ENCODE measurements around the gene NAT14. TPM values are rescaled to one million over a fixed set of nuclear protein-coding genes. Genes with fewer than 3 reads are reported as not detected.

Gene NAT14
- polyA plus RNA-seq, 1 of the 3 experiments (the other 2 are of a cell fraction), result 89.9 TPM

DNA sequence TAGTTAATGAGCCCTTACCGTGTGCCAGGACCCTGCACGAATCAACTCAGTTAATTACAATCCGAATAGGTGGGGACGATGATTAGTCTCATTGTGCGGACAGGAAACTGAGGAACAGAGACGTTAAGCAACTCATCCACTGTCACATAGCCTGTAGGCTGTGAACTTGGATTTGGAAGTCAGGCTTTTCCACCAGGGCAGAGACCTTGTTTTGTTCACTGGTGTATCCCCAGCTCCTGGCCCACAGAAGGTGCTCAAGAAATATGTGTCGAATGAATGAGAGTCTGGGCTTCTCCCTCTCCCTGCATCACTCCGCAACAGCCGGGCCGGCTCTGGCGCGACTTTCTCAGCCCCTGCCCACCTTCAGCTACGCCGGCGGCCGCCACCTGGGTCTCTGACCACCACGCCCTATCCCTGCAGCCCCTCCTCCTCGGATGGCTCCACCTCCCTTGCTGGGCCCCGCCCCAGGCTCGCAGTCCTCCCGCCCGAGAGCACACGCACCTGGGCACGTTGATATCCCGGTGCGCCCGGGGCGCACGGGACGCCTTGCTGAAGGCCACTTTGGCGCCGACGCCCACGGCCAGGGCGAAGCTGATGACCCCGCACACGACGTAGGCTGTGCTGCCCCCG is 43.2 kb upstream of the NAT14 start:
- TF ChIP-seq ELF1 (IDR thresholded peaks at IDR 0.05) (no peak), TCF12 (IDR thresholded peaks at IDR 0.05) (no peak), CHD2 (IDR thresholded peaks at IDR 0.05; ENCODE audit: low read length, partially characterized antibody) (no peak), EZH2phosphoT487 (IDR thresholded peaks at IDR 0.05; ENCODE audit: borderline replicate concordance, low read depth) (no peak), MEF2A (IDR thresholded peaks at IDR 0.05; ENCODE audit: borderline replicate concordance, low read depth) (no peak), GABPA (IDR thresholded peaks at IDR 0.05; ENCODE audit: low read depth) (no peak), TAF1 (IDR thresholded peaks at IDR 0.05; ENCODE audit: borderline replicate concordance, low read depth, low read length) (no peak), MXI1 (IDR thresholded peaks at IDR 0.05; ENCODE audit: low read depth, low read length) (no peak), NFIC (IDR thresholded peaks at IDR 0.05; ENCODE audit: borderline replicate concordance) (no peak), TEAD4 (IDR thresholded peaks at IDR 0.05; ENCODE audit: borderline replicate concordance, insufficient read depth) (no peak)
- TF ChIP-seq, protein P1, sequence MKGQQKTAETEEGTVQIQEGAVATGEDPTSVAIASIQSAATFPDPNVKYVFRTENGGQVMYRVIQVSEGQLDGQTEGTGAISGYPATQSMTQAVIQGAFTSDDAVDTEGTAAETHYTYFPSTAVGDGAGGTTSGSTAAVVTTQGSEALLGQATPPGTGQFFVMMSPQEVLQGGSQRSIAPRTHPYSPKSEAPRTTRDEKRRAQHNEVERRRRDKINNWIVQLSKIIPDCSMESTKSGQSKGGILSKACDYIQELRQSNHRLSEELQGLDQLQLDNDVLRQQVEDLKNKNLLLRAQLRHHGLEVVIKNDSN (IDR thresholded peaks at IDR 0.05; ENCODE audit: borderline replicate concordance, low read depth), result no peak
- Histone ChIP-seq H2AFZ (ENCODE audit: low read depth) (no peak overlapping the region), H3K9ac (no peak overlapping the region), H3K27me3 (ENCODE audit: insufficient read depth) (peaks cover 53% of the 10 kb centered on the region), H3K36me3 (replicated peaks in 1 of 2; ENCODE audit: control insufficient read depth in 1 of 2, insufficient read depth in 2 of 2, low read length in 1 of 2) (no peaks in the 10 kb centered on the region), H3K9me2 (no peaks in the 10 kb centered on the region), H3K4me2 (no peak overlapping the region), H4K20me1 (ENCODE audit: insufficient read depth) (no peaks in the 10 kb centered on the region), H3K27ac (ENCODE audit: low read depth in 2 of 2, low read length in 1 of 2) (no peak overlapping the region), H3K4me3 (ENCODE audit: low read depth in 2 of 2, low read length in 1 of 2) (no peak overlapping the region), H3K4me1 (ENCODE audit: control insufficient read depth in 1 of 2, insufficient read depth in 2 of 2, low read depth in 1 of 2, low read length in 1 of 2) (peaks cover 0 to 6% of the 10 kb centered on the region in 2 experiments; a peak in 1 of 4 replicates), H3F3A (replicated peaks; ENCODE audit: insufficient read depth) (peaks cover 2% of the 10 kb centered on the region), H3K9me3 (no peaks in the 10 kb centered on the region), H3K79me2 (ENCODE audit: insufficient read depth) (no peaks in the 10 kb centered on the region)
- POLR2A ChIA-PET, result no interaction called here
- DNase-seq, result no peak
- CTCF ChIA-PET, result interaction anchor here (1.0 to 2.8 kb wide), 6 partner anchors 24 to 301 kb away, joined by 3 to 13 read pairs (median 6); no protein-coding TSS in a partner anchor
- WGBS (ENCODE audit: low lambda C conversion rate), result 9% methylated on average over 17 of the region's 39 CpGs

DNA sequence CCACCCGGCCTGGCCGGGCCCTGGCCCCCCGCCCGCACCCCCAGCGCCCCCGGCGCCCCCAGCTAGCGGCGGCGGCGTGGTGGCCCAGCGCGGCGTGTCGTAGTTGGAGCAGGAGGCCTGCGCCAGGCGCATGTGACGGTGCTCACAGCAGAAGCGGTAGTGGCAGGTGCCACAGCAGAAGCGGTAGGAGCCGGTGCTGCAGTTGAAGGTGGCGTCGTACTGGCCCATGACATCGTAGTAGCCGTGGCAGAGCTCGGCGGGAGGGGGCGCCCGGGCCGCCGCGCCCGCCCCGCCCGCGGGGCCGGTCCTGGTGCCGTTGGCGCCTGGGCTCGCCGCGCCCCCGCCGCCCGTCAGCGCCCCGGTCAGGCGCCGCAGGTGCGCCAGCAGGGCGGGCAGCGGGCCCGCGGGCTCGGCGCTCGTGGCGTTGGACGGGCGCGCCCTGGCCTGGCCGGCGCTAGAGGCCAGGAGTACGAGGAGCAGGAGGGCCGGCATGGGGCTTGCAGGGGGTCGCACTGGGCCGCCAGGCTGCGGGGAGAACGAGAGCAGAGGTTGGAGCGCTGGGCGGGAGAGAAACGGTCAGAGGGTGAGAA is 42.5 kb upstream of the NAT14 start:
- no peaks in the 10 kb centered on the region for H3K9me2 ChIP-seq
- no peak overlapping the region for H3K9ac ChIP-seq
- no peaks in the 10 kb centered on the region for H3K36me3 ChIP-seq (replicated peaks in 1 of 2; ENCODE audit: control insufficient read depth in 1 of 2, insufficient read depth in 2 of 2, low read length in 1 of 2)
- H3K4me1 ChIP-seq (ENCODE audit: control insufficient read depth in 1 of 2, insufficient read depth in 2 of 2, low read depth in 1 of 2, low read length in 1 of 2), result peaks cover 0 to 6% of the 10 kb centered on the region in 2 experiments; a peak in 1 of 4 replicates
- no peak overlapping the region for H3K4me3 ChIP-seq (ENCODE audit: low read depth in 2 of 2, low read length in 1 of 2)
- peaks cover 59% of the 10 kb centered on the region for H3K27me3 ChIP-seq (ENCODE audit: insufficient read depth)
- no peak overlapping the region for H3K27ac ChIP-seq (ENCODE audit: low read depth in 2 of 2, low read length in 1 of 2)
- DNase-seq, result peak; percentile 59
- no peak for TF ChIP-seq TEAD4 (IDR thresholded peaks at IDR 0.05; ENCODE audit: borderline replicate concordance, insufficient read depth)
- no peak for TF ChIP-seq MEF2A (IDR thresholded peaks at IDR 0.05; ENCODE audit: borderline replicate concordance, low read depth)
- TF ChIP-seq EZH2phosphoT487 (IDR thresholded peaks at IDR 0.05; ENCODE audit: borderline replicate concordance, low read depth), result no peak
- no peak for TF ChIP-seq POLR2AphosphoS5 (IDR thresholded peaks at IDR 0.05; ENCODE audit: low read depth, low read length)
- no peak for TF ChIP-seq EP300 (IDR thresholded peaks at IDR 0.05; ENCODE audit: borderline replicate concordance in 1 of 2, low read depth in 1 of 2, low read length in 1 of 2)
- no peak for TF ChIP-seq MXI1 (IDR thresholded peaks at IDR 0.05; ENCODE audit: low read depth, low read length)
- no peak for TF ChIP-seq SIN3A (IDR thresholded peaks at IDR 0.05; ENCODE audit: borderline replicate concordance, low read depth, low read length)
- no peaks in the 10 kb centered on the region for H3K9me3 ChIP-seq
- ChIA-PET CTCF (interaction anchor here (1.0 to 2.8 kb wide), 5 partner anchors 24 to 302 kb away, joined by 4 to 13 read pairs (median 6); no protein-coding TSS in a partner anchor), POLR2A (no interaction called here)
- no peaks in the 10 kb centered on the region for H3K79me2 ChIP-seq (ENCODE audit: insufficient read depth)
- under 1% methylated on average over 15 of the region's 72 CpGs for WGBS (ENCODE audit: low lambda C conversion rate)
- H3F3A ChIP-seq (replicated peaks; ENCODE audit: insufficient read depth), result peaks cover 8% of the 10 kb centered on the region
- H2AFZ ChIP-seq (ENCODE audit: low read depth), result no peak overlapping the region
- H4K20me1 ChIP-seq (ENCODE audit: insufficient read depth), result peaks cover 5% of the 10 kb centered on the region; the same call in 1 of the 2 replicates
- no peak overlapping the region for H3K4me2 ChIP-seq

All from SK-N-SH (cell line).